Liver (tissue), 3 donors: ENCODE data around the gene LSM2.

ENCODE experiments used
- ATF3 ChIP-seq: IDR thresholded peaks from 2 replicates; pipeline ENCODE4 v1.6.1; 2016; ENCODE audit warnings: antibody characterized with exemption
- GABPA ChIP-seq, 2 donors: IDR thresholded peaks in 1 of 2; conservative IDR thresholded peaks in 1 of 2; 2 replicates each; pipeline ENCODE4 v1.6.1; 2016; ENCODE audit warnings: antibody characterized with exemption in 2 of 2, mild to moderate bottlenecking in 1 of 2, moderate library complexity in 1 of 2
- HNF4A ChIP-seq, 2 donors: conservative IDR thresholded peaks; 2 replicates each; pipeline ENCODE4 v1.6.1; 2016; ENCODE audit warnings: antibody characterized with exemption in 2 of 2, mild to moderate bottlenecking in 2 of 2
- JUND ChIP-seq, 2 donors: IDR thresholded peaks; 2 replicates each; pipeline ENCODE4 v1.6.1; 2016; ENCODE audit warnings: antibody characterized with exemption in 2 of 2
- NR2F2 ChIP-seq: IDR thresholded peaks from 2 replicates; pipeline ENCODE4 v1.6.1; 2016; ENCODE audit warnings: antibody characterized with exemption
- RXRA ChIP-seq, 2 donors: IDR thresholded peaks; 2 replicates each; pipeline ENCODE4 v1.6.1; 2017 to 2018; ENCODE audit warnings: antibody characterized with exemption in 2 of 2, mild to moderate bottlenecking in 1 of 2
- SP1 ChIP-seq: IDR thresholded peaks from 2 replicates; pipeline ENCODE4 v1.6.1; 2018; ENCODE audit warnings: antibody characterized with exemption, mild to moderate bottlenecking
- YY1 ChIP-seq: IDR thresholded peaks from 2 replicates; pipeline ENCODE4 v1.6.1; 2016; ENCODE audit warnings: antibody characterized with exemption, mild to moderate bottlenecking
- ZBTB33 ChIP-seq: IDR thresholded peaks from 2 replicates; pipeline ENCODE4 v1.6.1; 2016; ENCODE audit warnings: antibody characterized with exemption
- TF ChIP-seq, protein P1 (sequence below): fragments of 150-350 bp; IDR thresholded peaks from 2 replicates; pipeline ENCODE4 v1.5.1; 2017; ENCODE audit warnings: improper control_type of control experiment, low read depth, low read length; ENCODE audit not compliant: missing input control
- donor health status: healthy.
- donor health status: healthy.

- TF ChIP-seq JUND (IDR thresholded peaks at IDR 0.05): no peak
- TF ChIP-seq RXRA (IDR thresholded peaks at IDR 0.05): no peak
- no peak for TF ChIP-seq GABPA (IDR thresholded peaks at IDR 0.05 in 1 of 2, conservative IDR thresholded peaks at IDR 0.05 in 1 of 2)
- TF ChIP-seq, protein P1, sequence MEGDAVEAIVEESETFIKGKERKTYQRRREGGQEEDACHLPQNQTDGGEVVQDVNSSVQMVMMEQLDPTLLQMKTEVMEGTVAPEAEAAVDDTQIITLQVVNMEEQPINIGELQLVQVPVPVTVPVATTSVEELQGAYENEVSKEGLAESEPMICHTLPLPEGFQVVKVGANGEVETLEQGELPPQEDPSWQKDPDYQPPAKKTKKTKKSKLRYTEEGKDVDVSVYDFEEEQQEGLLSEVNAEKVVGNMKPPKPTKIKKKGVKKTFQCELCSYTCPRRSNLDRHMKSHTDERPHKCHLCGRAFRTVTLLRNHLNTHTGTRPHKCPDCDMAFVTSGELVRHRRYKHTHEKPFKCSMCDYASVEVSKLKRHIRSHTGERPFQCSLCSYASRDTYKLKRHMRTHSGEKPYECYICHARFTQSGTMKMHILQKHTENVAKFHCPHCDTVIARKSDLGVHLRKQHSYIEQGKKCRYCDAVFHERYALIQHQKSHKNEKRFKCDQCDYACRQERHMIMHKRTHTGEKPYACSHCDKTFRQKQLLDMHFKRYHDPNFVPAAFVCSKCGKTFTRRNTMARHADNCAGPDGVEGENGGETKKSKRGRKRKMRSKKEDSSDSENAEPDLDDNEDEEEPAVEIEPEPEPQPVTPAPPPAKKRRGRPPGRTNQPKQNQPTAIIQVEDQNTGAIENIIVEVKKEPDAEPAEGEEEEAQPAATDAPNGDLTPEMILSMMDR: no peak
- TF ChIP-seq ATF3: no peak
- TF ChIP-seq NR2F2: no peak
- no peak for TF ChIP-seq SP1
- no peak for TF ChIP-seq ZBTB33
- TF ChIP-seq HNF4A (conservative IDR thresholded peaks at IDR 0.05): no peak
- TF ChIP-seq YY1: no peak
Measured at GRCh38 chr6:31813465-31813849, 6.7 kb upstream of the LSM2 start.
